GM19324 (cell line): ENCODE data around the gene ADAMTSL2.

Experiments used
- ATAC-seq: cut with Tn5 transposase; IDR thresholded peaks from one replicate; pipeline ENCODE4 v1.9.1; 2021; ENCODE audit warnings: mild to moderate bottlenecking, moderate library complexity; ENCODE audit not compliant: unreplicated experiment, low FRiP score

Gene ADAMTSL2

DNA sequence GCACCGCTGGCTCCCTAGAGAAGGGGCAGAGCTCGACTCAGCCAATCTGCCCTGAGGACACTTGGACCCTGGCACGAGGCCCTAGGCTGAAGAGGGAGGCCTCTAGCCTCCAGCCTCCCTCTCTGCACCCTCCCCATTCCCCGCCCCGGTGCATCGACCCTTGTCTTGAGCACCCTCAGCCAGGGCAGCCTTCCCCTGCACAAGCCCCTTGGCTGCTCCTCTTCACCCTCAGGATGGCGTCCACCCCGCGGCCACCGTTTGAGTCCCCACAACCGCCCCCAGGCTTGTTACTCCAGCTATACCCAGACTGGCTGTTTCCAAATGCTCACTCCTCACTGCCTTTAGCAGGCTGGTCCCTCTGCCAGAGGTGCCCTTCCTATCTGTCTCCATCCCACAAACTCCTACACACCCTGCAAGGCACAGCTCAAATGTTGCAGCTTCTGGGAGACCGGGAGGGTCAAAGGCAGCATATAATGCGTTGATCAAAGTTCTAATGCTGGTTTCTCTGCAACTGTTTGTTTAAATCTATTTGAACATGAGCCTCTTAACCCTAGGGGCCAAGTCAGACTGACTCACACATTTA lies 81.2 kb downstream of the ADAMTSL2 start:
- no peak for ATAC-seq

DNA sequence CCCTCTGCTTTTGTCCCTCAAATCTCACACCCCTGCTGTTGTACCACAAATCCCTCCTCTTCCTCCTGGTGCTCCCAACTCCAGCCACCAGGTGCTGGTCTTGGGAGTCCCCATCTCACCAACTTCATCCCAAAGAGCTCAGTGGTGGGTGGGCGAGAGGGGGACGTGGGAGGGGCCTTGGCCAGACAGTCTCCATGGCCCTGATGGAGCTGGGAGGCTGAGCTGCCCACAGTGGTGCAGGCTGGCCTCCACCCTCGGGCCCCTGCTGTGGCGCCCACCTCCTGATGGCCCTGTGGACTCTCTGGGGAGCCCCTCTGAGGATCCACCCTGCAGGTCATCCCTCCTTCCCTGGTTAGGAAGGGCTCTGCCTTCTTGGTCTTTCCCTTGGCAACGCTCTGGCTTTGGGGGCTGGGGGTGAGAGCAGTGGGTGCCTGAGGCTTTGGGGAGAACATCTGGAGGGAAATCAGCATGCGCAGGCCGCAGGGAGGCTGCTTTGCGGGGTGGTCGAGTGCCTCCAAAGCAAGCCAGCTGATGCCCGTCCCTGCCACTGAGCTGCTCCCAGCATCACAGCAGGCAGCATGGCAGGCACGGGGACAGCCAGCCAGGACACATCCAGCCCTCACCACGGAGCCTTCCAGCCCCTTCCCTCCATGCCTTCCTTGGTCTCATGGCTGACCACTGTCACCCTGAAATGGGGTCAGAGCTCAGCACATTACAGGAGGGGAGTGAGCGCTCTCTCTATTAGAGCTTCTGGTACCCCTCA lies 82.3 kb downstream of the ADAMTSL2 start:
- ATAC-seq: no peak

DNA sequence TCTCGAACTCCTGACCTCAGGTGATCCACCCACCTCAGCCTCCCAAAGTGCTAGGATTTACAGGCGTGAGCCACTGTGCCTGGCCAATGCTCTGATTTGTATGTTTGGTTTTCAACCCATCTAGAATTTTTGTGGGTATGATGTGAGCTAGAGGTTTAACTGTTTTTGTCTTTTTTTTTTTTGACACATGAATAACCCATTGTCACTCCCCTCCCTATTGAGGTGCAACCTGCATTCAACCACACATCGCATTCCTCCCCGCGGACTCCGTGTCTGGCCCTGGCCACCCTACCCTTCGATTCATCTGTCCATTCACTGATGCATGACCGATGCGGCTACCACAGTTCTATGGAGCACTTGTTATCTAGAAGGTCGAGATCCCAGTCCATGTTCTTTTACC lies 84.2 kb downstream of the ADAMTSL2 start:
- no peak for ATAC-seq

DNA sequence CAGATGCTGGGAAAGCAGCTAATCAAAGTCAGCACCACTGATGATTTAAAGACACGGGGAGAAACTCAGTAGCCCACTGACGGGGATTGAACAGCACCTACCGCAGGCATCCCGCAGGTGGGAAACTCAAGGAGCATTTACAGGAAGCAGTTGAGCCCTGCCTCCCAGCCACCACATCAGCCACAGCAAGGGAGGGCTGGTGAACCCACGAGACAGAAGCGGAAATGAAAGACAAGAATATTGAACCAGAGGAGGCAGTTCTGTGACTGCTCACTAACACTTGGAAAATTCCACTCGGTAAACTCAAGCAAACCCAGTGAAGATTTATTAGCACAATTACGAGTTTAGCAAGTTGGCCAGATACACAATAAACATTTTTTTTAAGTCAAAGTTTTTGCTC lies 85.3 kb downstream of the ADAMTSL2 start:
- ATAC-seq: no peak

DNA sequence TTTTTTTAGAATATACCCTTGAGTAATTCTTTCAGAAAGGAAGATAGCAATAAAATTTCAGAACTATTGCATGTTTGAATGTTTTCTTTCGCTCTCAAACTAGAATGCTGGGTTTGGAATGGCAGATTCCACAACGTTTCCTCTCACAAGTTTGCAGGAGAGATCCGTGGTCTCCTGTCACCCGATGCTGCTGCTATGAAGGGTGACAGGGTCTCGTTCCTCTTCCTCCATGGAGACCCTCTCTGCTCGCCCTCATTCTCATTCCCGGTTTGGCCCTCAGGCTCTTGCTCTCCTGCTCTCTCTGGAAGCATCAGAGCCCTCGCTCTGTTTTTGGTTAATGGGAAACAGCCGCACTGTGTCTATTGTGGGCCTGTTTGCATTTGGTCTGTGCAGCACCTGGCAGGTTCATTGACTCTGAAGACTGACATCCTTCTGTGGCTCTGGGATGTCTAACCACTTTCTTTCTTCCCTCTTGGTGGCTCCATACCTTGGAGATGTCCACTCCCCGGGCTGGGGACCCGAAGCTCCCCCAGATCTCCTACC lies 87.3 kb downstream of the ADAMTSL2 start:
- no peak for ATAC-seq

DNA sequence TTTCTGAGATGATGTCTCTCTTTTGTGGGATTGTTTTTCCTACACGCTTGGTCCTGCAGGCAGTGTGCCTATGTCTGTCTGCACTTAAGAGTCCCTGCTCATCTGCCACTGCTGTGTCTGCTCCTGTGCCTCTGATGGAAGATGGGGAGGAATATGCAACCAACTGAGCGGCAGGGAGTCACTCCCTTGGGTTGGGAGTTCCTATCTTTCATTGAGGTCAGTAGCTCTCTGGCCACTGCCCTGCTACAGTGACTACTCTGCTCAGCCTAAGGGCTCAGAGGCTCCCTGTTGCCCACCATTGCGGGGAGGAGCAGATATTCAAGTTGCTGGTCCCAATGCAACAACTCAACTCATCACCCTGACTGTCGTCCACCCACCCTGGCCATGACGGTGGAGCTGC lies 88.1 kb downstream of the ADAMTSL2 start:
- no peak for ATAC-seq
